HFFc6 (cell line): ENCODE results near the gene ANAPC5. TPM values are rescaled to one million over a fixed set of nuclear protein-coding genes. Genes with fewer than 3 reads are reported as not detected.
A peak's percentile ranks its signal among the peaks of the same experiment; 100 is the strongest.

Experiments
- DNase-seq: peaks from one replicate; pipeline ENCODE4 v3.0.0-alpha.2; 2018
- H3K27ac Mint-ChIP-seq: 2 replicates; pipeline ENCODE4 v1.8.0; 2020; ENCODE audit warnings: mild to moderate bottlenecking, mixed read lengths
- H3K27me3 Mint-ChIP-seq: 2 replicates; pipeline ENCODE4 v1.8.0; 2021; ENCODE audit warnings: mild to moderate bottlenecking, moderate library complexity, mixed read lengths; ENCODE audit not compliant: insufficient read depth
- H3K36me3 Mint-ChIP-seq: 2 replicates; pipeline ENCODE4 v1.8.0; 2021; ENCODE audit warnings: low read depth, mixed read lengths
- H3K4me1 Mint-ChIP-seq: 2 replicates; pipeline ENCODE4 v1.8.0; 2020; ENCODE audit warnings: low read depth, mixed read lengths
- H3K4me3 Mint-ChIP-seq: 2 replicates; pipeline ENCODE4 v1.8.0; 2020; ENCODE audit warnings: mild to moderate bottlenecking, moderate library complexity, mixed read lengths
- H3K9me3 Mint-ChIP-seq: 2 replicates; pipeline ENCODE4 v1.8.0; 2020; ENCODE audit warnings: mild to moderate bottlenecking, mixed read lengths
- long read RNA-seq: library from polyadenylated mRNA; unstranded; transcript quantifications from one replicate; pipeline ENCODE4 v2.0.0, GENCODE V29; 2019
- total RNA-seq, 6 experiments: library from RNA; stranded (reverse); fragmentation: NEBNext Ultra II Directional; extraction: Animal tissue kit (Norgen Biotek cat#: 25700); gene quantifications; 2 replicates in 1 of 6; 3 replicates in 5 of 6; pipeline ENCODE4 v1.2.3, GENCODE V29; 2021
- TF ChIP-seq, protein P1 (sequence below): fragments of 200-600 bp; sonication (generic); IDR thresholded peaks from 2 replicates; pipeline ENCODE4 v1.5.0; 2021; ENCODE audit warnings: antibody characterized with exemption, mild to moderate bottlenecking

ANAPC5 gene
- total RNA-seq, result 100 to 1,000 TPM in 1 of 6 experiments, 10 to 100 TPM in 5; 84.5 to 103 (median 93.5) TPM
- long read RNA-seq, transcript ANAPC5-218 (17 exons, 2,400 nt), result minor isoform, 43 of 168 reads
- long read RNA-seq, transcript ANAPC5-201 (17 exons, 2,513 nt), result major isoform, 98 of 168 reads
- long read RNA-seq, partial matches to known transcripts, result 17 of 168 reads
- long read RNA-seq, other reads (novel, unspliced or antisense), result 8 of 168 reads

DNA sequence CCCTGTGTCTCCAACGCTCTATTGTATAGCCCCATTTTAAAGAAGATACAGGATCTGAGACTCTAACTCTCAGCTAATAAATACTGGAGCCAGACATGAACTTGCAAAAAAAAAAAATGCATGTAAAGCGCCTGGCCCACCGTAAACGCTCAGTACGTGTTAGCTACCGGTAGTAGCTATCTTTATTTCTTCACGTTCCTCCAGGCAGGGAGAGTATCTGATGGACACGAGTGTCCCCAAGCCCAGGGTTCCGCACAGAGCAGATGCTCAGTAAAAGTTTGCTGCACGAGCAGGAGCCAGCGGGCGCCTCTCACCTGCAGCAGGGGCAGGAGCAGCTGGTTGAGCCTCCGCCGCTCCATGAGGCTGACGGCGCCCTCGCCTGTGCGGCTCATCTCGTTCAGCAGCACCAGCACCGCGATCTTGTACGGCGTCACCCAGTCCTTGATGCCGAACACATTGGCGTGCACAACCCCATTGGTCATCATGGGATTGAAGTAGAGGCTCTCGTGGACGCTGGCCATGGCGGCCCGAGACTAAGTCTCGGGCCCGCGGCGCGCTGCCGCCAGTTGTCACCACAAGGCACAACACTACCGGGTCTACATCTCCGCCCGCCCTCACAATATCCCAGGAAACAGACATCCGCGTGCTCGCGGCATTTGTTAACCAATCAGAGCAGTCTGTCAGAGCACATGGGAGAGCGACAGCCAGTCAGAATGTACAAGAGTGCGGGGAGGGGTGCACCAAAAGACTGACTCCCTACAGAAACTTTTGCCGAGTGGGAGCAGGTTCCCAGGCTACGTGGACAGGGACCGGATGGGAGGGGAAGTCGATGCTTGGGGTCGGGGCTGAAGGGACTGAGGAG lies at the start of gene ANAPC5:
TSS of gene ANAPC5 (minus strand) at position 592 of the 862 bp plus-strand sequence. CDS start at position 521, 71 bp downstream.
- peak within 1 kb of the TSS; percentile 99 for H3K4me3 Mint-ChIP-seq
- H3K36me3 Mint-ChIP-seq, result peaks cover 11% of the 10 kb centered on the region
- H3K4me1 Mint-ChIP-seq, result peaks cover 13% of the 10 kb centered on the region
- TF ChIP-seq, protein P1, sequence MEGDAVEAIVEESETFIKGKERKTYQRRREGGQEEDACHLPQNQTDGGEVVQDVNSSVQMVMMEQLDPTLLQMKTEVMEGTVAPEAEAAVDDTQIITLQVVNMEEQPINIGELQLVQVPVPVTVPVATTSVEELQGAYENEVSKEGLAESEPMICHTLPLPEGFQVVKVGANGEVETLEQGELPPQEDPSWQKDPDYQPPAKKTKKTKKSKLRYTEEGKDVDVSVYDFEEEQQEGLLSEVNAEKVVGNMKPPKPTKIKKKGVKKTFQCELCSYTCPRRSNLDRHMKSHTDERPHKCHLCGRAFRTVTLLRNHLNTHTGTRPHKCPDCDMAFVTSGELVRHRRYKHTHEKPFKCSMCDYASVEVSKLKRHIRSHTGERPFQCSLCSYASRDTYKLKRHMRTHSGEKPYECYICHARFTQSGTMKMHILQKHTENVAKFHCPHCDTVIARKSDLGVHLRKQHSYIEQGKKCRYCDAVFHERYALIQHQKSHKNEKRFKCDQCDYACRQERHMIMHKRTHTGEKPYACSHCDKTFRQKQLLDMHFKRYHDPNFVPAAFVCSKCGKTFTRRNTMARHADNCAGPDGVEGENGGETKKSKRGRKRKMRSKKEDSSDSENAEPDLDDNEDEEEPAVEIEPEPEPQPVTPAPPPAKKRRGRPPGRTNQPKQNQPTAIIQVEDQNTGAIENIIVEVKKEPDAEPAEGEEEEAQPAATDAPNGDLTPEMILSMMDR, result no peak; the same call in 1 of the 2 replicates
- H3K27ac Mint-ChIP-seq, result peak within 1 kb of the TSS; percentile 100
- peaks cover 1% of the 10 kb centered on the region; the same call in 1 of the 2 replicates for H3K27me3 Mint-ChIP-seq
- peak; percentile 99 for DNase-seq
- no peaks in the 10 kb centered on the region for H3K9me3 Mint-ChIP-seq

DNA sequence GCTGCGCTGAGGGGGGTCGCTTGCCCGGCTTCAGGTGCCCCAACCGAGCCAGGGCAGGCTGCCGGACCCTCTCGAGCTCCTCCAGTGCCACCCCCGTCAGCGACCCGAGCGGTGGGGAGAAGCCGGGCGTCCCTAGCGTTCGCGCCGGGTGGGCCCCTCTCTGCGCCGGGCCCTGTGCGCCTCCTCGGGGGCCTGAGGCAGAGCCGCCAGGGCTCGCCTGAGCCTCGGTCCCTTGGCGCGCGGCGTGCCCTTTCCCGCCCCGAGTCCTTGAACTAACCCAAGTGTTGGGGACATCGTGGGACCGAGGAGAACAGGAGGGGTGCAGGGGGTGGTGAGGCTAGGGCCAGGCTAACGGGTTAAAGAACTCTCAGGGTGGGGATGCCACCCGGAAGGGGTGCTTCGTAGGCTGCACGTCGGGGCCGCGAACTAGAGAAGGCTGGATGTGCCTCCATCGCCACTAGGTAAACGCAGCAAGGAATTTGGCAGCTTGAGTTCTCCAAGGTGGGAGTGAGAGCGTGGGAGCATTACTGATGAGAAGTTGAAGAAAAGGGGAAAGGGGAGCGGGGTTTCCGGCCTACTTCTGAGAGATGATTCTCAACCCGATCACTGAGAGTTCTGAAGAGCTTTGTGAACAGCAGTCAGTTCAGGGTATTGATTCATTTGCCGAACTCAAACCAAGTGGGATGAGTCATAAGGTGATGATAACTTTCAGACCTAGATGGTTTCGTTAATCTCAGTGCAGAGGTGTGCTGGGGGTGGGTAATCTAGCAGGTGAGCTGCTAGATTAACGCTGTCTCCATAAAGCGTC lies 48.3 kb upstream of the ANAPC5 start:
- H3K9me3 Mint-ChIP-seq, result no peaks in the 10 kb centered on the region
- H3K36me3 Mint-ChIP-seq, result peaks cover 9% of the 10 kb centered on the region; the same call in 1 of the 2 replicates
- H3K27me3 Mint-ChIP-seq, result no peaks in the 10 kb centered on the region; the same call in 1 of the 2 replicates
- DNase-seq, result peak; percentile 18
- TF ChIP-seq, protein P1, result peak; percentile 29
- H3K27ac Mint-ChIP-seq, result peak overlapping the region; percentile 74
- peaks cover 28% of the 10 kb centered on the region for H3K4me1 Mint-ChIP-seq
- peak overlapping the region; percentile 92 for H3K4me3 Mint-ChIP-seq

GRCh38 chr12:121399391-121400331 lies 47.5 kb upstream of the ANAPC5 start, which contains the start of gene RNF34:
Gene RNF34 (plus strand): TSS chr12:121400118. CDS start chr12:121400213, 95 bp downstream.
- TF ChIP-seq, protein P1, result no peak; the same call in 1 of the 2 replicates
- Mint-ChIP-seq H3K4me1 (peaks cover 28% of the 10 kb centered on the region), H3K4me3 (peak within 1 kb of the TSS; percentile 92)

GRCh38 chr12:121398355-121398754 lies 46.1 kb upstream of the ANAPC5 start:
- Mint-ChIP-seq H3K4me1 (peaks cover 28% of the 10 kb centered on the region), H3K4me3 (peak overlapping the region; percentile 92), H3K36me3 (peaks cover 9% of the 10 kb centered on the region; the same call in 1 of the 2 replicates), H3K27me3 (no peaks in the 10 kb centered on the region; the same call in 1 of the 2 replicates), H3K9me3 (no peaks in the 10 kb centered on the region), H3K27ac (no peak overlapping the region)
- DNase-seq, result no peak
- TF ChIP-seq, protein P1, result no peak

More at GRCh38 chr12:121399391-121400331, 47.5 kb upstream of the ANAPC5 start, which contains the start of gene RNF34:
- peak within 1 kb of the TSS; percentile 74 for H3K27ac Mint-ChIP-seq
- no peaks in the 10 kb centered on the region; the same call in 1 of the 2 replicates for H3K27me3 Mint-ChIP-seq
- no peaks in the 10 kb centered on the region for H3K9me3 Mint-ChIP-seq
- peaks cover 9% of the 10 kb centered on the region; the same call in 1 of the 2 replicates for H3K36me3 Mint-ChIP-seq
- peak; percentile 98 for DNase-seq
